ENCODE results near the gene GAS7.

DNA sequence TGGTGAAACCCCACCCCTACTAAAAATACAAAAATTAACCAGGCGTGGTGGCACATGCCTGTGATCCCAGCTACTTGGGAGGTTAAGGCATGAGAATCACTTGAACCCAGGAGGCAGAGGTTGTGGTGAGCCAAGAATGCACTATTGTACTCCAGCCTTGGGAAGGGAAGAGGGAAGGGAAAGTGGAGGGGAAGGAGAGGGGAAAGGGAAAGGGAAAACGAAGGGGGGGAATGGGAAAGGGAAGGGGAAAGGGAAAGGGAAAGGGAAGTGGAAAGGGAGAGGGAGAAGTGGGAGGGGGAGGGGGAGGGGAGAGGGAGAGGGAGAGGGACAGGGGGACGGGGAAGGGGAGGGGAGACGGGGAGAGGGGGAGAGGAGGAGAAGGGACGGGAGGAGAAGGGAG, 122.5 kb downstream of the GAS7 start:
- TF ChIP-seq, protein P1, sequence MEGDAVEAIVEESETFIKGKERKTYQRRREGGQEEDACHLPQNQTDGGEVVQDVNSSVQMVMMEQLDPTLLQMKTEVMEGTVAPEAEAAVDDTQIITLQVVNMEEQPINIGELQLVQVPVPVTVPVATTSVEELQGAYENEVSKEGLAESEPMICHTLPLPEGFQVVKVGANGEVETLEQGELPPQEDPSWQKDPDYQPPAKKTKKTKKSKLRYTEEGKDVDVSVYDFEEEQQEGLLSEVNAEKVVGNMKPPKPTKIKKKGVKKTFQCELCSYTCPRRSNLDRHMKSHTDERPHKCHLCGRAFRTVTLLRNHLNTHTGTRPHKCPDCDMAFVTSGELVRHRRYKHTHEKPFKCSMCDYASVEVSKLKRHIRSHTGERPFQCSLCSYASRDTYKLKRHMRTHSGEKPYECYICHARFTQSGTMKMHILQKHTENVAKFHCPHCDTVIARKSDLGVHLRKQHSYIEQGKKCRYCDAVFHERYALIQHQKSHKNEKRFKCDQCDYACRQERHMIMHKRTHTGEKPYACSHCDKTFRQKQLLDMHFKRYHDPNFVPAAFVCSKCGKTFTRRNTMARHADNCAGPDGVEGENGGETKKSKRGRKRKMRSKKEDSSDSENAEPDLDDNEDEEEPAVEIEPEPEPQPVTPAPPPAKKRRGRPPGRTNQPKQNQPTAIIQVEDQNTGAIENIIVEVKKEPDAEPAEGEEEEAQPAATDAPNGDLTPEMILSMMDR (IDR thresholded peaks at IDR 0.05) = no peak
- no peak for TF ChIP-seq POLR2A (IDR thresholded peaks at IDR 0.05)
